HG03558 (cell line): Measurements from ENCODE around the gene CAMTA1.

Experiments
- ATAC-seq: cut with Tn5 transposase; IDR thresholded peaks from one replicate; pipeline ENCODE4 v1.9.1; 2021; ENCODE audit warnings: moderate number of reproducible peaks; ENCODE audit not compliant: unreplicated experiment; ENCODE audit errors: extremely low read depth

CAMTA1 gene

GRCh38 chr1:7636795-7637526 lies 851.7 kb downstream of the CAMTA1 start:
- no peak for ATAC-seq

- ATAC-seq = no peak
Measured at GRCh38 chr1:7638078-7638477, 852.8 kb downstream of the CAMTA1 start.

- no peak for ATAC-seq
Measured at GRCh38 chr1:7639435-7640131, 854.3 kb downstream of the CAMTA1 start.

GRCh38 chr1:7640350-7640749 lies 855.1 kb downstream of the CAMTA1 start:
- no peak for ATAC-seq

GRCh38 chr1:7640920-7641585 lies 855.8 kb downstream of the CAMTA1 start:
- ATAC-seq = no peak

- ATAC-seq = no peak
Measured at GRCh38 chr1:7641587-7642417, 856.5 kb downstream of the CAMTA1 start.

GRCh38 chr1:7642418-7642704 lies 857.1 kb downstream of the CAMTA1 start:
- ATAC-seq = no peak

GRCh38 chr1:7642781-7643529 lies 857.7 kb downstream of the CAMTA1 start:
- no peak for ATAC-seq

- no peak for ATAC-seq
Measured at GRCh38 chr1:7643530-7643929, 858.3 kb downstream of the CAMTA1 start.

- ATAC-seq = no peak
Measured at GRCh38 chr1:7644086-7644485, 858.8 kb downstream of the CAMTA1 start.

- no peak for ATAC-seq
Measured at GRCh38 chr1:7644961-7645750, 859.9 kb downstream of the CAMTA1 start.

- ATAC-seq = no peak
Measured at GRCh38 chr1:7645751-7646048, 860.4 kb downstream of the CAMTA1 start.

GRCh38 chr1:7646164-7646563 lies 860.9 kb downstream of the CAMTA1 start:
- no peak for ATAC-seq

- ATAC-seq = no peak
Measured at GRCh38 chr1:7646981-7647901, 862.0 kb downstream of the CAMTA1 start.

- ATAC-seq = no peak
Measured at GRCh38 chr1:7648761-7649384, 863.6 kb downstream of the CAMTA1 start.

- ATAC-seq = no peak
Measured at GRCh38 chr1:7650801-7651200, 865.5 kb downstream of the CAMTA1 start.

GRCh38 chr1:7651203-7651602 lies 865.9 kb downstream of the CAMTA1 start:
- ATAC-seq = no peak

- ATAC-seq = no peak
Measured at GRCh38 chr1:7652061-7652460, 866.8 kb downstream of the CAMTA1 start.
